ENCODE results near the gene FAAP100. TPM values are rescaled to one million over a fixed set of nuclear protein-coding genes. Genes with fewer than 3 reads are reported as not detected.

The FAAP100 gene
- total RNA-seq, 1 donor = 31.7 TPM

GRCh38 chr17:81576621-81577277, 24.6 kb upstream of the FAAP100 start:
- TF ChIP-seq CTCF (IDR thresholded peaks at IDR 0.05; ENCODE audit: insufficient read depth, low read length) = peak; percentile 7
- peak; percentile 86 for DNase-seq (ENCODE audit: low read depth)
- peak overlapping the region; percentile 42 for H3K4me3 ChIP-seq (ENCODE audit: low read depth, low read length)

GRCh38 chr17:81575836-81576235, 23.7 kb upstream of the FAAP100 start:
- H3K4me3 ChIP-seq (ENCODE audit: low read depth, low read length) = no peak overlapping the region
- no peak for DNase-seq (ENCODE audit: low read depth)
- no peak for TF ChIP-seq CTCF (IDR thresholded peaks at IDR 0.05; ENCODE audit: insufficient read depth, low read length)

GRCh38 chr17:81574643-81574956, 22.4 kb upstream of the FAAP100 start:
- H3K4me3 ChIP-seq (ENCODE audit: low read depth, low read length) = no peak overlapping the region
- DNase-seq (ENCODE audit: low read depth) = no peak
- no peak for TF ChIP-seq CTCF (IDR thresholded peaks at IDR 0.05; ENCODE audit: insufficient read depth, low read length)

- no peak for TF ChIP-seq CTCF (IDR thresholded peaks at IDR 0.05; ENCODE audit: insufficient read depth, low read length)
- no peak for DNase-seq (ENCODE audit: low read depth)
- no peak overlapping the region for H3K4me3 ChIP-seq (ENCODE audit: low read depth, low read length)
These were observed 21.9 kb upstream of the FAAP100 start for GRCh38 chr17:81573794-81574642.

GRCh38 chr17:81572563-81573168, 20.5 kb upstream of the FAAP100 start:
- no peak for DNase-seq (ENCODE audit: low read depth)
- TF ChIP-seq CTCF (IDR thresholded peaks at IDR 0.05; ENCODE audit: insufficient read depth, low read length) = no peak

GRCh38 chr17:81570964-81571363, 18.8 kb upstream of the FAAP100 start:
- H3K4me3 ChIP-seq (ENCODE audit: low read depth, low read length) = no peak overlapping the region
- DNase-seq (ENCODE audit: low read depth) = no peak
- TF ChIP-seq CTCF (IDR thresholded peaks at IDR 0.05; ENCODE audit: insufficient read depth, low read length) = no peak

More at GRCh38 chr17:81572563-81573168, 20.5 kb upstream of the FAAP100 start:
- no peak overlapping the region for H3K4me3 ChIP-seq (ENCODE audit: low read depth, low read length)

Measured in fibroblast of the aortic adventitia (primary cell).